ENCODE results near the gene AQP4. TPM values are rescaled to one million over a fixed set of nuclear protein-coding genes. Genes with fewer than 3 reads are reported as not detected.

AQP4 gene
- total RNA-seq, 2 experiments from 2014 or later, result not detected

DNA sequence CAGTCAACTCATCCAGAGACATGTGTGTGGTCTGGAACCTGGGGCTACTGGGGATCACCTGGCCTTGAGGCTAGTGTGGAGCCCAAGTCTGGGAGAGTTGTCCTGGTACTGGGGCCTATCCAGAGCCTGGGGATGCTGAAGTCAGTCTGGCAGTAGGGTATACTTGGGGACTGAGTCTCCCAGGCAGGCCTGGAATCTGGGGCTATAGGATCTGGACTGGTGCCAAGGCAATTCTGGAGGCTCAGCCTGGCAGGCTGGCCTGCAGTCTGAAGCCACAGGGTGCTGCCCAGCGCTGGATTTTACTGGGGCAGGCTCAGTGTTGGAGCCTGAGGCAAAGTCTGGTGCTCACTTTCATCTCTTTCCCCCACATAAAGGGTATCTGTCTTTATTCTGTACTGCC, 46.5 kb downstream of the AQP4 start:
- Mint-ChIP-seq H3K9me3 (peaks cover 17% of the 10 kb centered on the region), H3K27me3 (no peaks in the 10 kb centered on the region), H3K27ac (no peak overlapping the region), H3K4me1 (no peaks in the 10 kb centered on the region), H3K36me3 (ENCODE audit: low read depth) (no peaks in the 10 kb centered on the region), H3K4me3 (no peak overlapping the region)
- no peak for DNase-seq
- CTCF ChIA-PET, result interaction anchor here (0.6 to 1.0 kb wide), 2 partner anchors 9 to 11 kb away, joined by 3 to 5 read pairs; no protein-coding TSS in a partner anchor
- POLR2A ChIA-PET, result no interaction called here

DNA sequence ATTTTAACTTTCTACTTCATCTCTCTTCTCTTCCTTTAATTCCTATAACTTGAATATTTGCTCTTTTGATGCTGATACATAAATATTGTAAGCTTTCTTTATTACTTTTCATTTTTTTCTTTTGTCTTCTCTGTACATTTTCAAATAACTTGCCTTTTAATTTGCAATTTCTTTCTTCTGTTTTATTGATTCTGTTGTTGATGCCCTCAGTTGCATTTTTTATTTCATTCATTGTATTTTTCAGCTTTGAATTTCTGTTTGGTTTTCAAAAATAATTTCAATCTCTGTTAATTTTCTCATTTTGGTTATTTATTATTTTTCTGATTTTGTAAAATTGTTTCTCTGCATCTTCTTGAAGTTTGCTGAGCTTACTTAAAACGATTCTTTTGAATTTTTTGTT, 47.0 kb downstream of the AQP4 start:
- no peak overlapping the region for H3K4me3 Mint-ChIP-seq
- H3K36me3 Mint-ChIP-seq (ENCODE audit: low read depth), result no peaks in the 10 kb centered on the region
- no peaks in the 10 kb centered on the region for H3K4me1 Mint-ChIP-seq
- H3K27ac Mint-ChIP-seq, result no peak overlapping the region
- H3K9me3 Mint-ChIP-seq, result peaks cover 17% of the 10 kb centered on the region
- DNase-seq, result no peak
- POLR2A ChIA-PET, result no interaction called here
- CTCF ChIA-PET, result interaction anchor here (0.6 to 1.0 kb wide), 2 partner anchors 9 to 12 kb away, joined by 3 to 5 read pairs; no protein-coding TSS in a partner anchor
- no peaks in the 10 kb centered on the region for H3K27me3 Mint-ChIP-seq

DNA sequence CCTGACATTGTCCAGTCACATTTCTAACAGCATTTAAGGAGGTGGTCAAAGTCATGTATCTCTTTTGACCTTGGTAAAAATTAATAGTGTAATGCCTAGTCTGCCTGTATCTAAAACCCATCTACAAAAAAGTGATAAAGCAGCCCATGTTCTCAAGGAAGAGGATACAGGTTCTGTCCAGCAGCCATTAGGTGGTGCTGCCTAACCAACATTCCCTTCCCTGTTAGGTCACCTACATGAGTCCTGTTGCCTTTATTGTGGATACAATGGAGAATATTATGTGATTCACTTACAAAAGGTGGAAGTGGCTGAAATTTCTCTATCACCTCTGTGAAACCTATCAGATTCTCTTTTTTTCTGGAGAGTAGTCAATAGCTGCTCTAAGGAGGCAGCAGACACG, 52.5 kb downstream of the AQP4 start:
- no peak overlapping the region for H3K4me3 Mint-ChIP-seq
- no peaks in the 10 kb centered on the region for H3K36me3 Mint-ChIP-seq (ENCODE audit: low read depth)
- DNase-seq, result no peak
- H3K27me3 Mint-ChIP-seq, result no peaks in the 10 kb centered on the region
- ChIA-PET CTCF (no interaction called here), POLR2A (no interaction called here)
- H3K9me3 Mint-ChIP-seq, result peaks cover 10% of the 10 kb centered on the region
- no peaks in the 10 kb centered on the region for H3K4me1 Mint-ChIP-seq
- no peak overlapping the region for H3K27ac Mint-ChIP-seq

- no peaks in the 10 kb centered on the region for H3K36me3 Mint-ChIP-seq (ENCODE audit: low read depth)
- no peak overlapping the region for H3K27ac Mint-ChIP-seq
- POLR2A ChIA-PET, result no interaction called here
- H3K4me3 Mint-ChIP-seq, result no peak overlapping the region
- no peak for DNase-seq
- no peaks in the 10 kb centered on the region for H3K27me3 Mint-ChIP-seq
- CTCF ChIA-PET, result no interaction called here
- H3K4me1 Mint-ChIP-seq, result no peaks in the 10 kb centered on the region
- H3K9me3 Mint-ChIP-seq, result peaks cover 11% of the 10 kb centered on the region
Measured at GRCh38 chr18:26812462-26812861, 53.0 kb downstream of the AQP4 start.

DNA sequence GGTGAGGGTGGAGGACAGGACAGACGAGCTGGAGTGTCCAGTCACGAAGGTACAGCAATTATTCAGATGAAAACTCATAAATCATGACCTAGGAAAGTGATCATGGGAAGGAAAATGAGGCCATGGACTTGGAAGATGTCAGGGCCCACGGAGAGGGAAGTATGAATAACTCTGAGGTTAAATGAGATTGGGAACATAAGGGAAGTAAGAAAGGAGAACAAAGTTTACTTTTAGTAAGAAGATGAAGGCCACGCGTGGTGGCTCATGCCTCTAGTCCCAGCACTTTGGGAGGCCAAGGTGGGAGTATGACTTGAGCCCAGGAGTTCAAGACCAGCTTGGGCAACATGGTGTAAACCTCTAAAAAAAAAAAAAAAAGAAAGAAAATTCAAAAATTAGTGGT, 56.2 kb downstream of the AQP4 start:
- DNase-seq, result no peak
- ChIA-PET CTCF (no interaction called here), POLR2A (no interaction called here)
- Mint-ChIP-seq H3K9me3 (peaks cover 6% of the 10 kb centered on the region), H3K4me3 (no peak overlapping the region), H3K27me3 (no peaks in the 10 kb centered on the region), H3K27ac (no peak overlapping the region), H3K36me3 (ENCODE audit: low read depth) (no peaks in the 10 kb centered on the region), H3K4me1 (no peaks in the 10 kb centered on the region)

DNA sequence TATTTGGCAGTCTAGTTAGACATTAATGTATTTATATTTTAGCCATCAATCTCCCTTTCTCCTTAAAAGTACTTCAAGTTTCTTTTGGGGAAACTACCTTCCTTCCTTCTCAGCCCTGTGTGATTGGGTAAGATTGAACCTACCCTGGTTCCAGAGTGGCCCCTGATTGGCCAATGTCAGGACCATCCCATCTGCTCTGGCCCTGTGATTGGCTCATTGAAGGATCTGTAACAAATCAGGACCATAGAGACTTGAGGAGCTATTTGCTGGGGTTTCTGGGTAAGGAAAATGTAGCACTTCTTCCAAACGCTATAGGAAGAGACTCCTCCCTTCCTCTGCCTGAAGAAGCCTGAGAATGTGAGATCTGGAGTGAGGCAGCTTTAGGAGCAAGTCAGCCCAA, 59.3 kb downstream of the AQP4 start:
- Mint-ChIP-seq H3K4me1 (no peaks in the 10 kb centered on the region), H3K27me3 (no peaks in the 10 kb centered on the region), H3K9me3 (peaks cover 6% of the 10 kb centered on the region), H3K4me3 (no peak overlapping the region), H3K27ac (no peak overlapping the region), H3K36me3 (ENCODE audit: low read depth) (no peaks in the 10 kb centered on the region)
- POLR2A ChIA-PET, result no interaction called here
- DNase-seq, result no peak
- CTCF ChIA-PET, result no interaction called here

DNA sequence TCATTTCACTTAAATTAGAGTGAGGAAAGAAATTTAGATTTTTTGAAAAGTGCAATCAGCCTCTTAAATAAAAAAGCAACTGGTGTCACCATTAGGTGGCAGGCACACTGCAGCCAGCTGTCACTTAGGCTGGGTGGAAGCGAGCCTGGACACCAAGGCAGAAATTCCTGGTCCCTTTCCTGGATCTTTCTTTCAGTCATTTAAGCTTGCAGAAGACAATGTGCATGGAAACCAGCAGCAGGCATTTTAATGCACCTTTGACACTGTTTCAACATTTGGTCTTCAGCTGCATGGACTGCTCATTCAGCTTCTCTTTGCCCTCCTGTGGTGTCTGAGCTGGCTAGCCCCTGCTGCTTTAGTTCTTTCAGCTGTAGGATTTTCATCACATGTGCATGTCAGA, 61.0 kb downstream of the AQP4 start:
- DNase-seq, result no peak
- H3K27me3 Mint-ChIP-seq, result no peaks in the 10 kb centered on the region
- POLR2A ChIA-PET, result no interaction called here

GRCh38 chr18:26803643-26804042, 61.9 kb downstream of the AQP4 start:
- H3K36me3 Mint-ChIP-seq (ENCODE audit: low read depth), result no peaks in the 10 kb centered on the region
- no peak overlapping the region for H3K27ac Mint-ChIP-seq
- H3K4me3 Mint-ChIP-seq, result no peak overlapping the region
- peaks cover 5% of the 10 kb centered on the region for H3K27me3 Mint-ChIP-seq
- CTCF ChIA-PET, result no interaction called here
- H3K4me1 Mint-ChIP-seq, result no peaks in the 10 kb centered on the region
- peaks cover 4% of the 10 kb centered on the region for H3K9me3 Mint-ChIP-seq
- no peak for DNase-seq
- POLR2A ChIA-PET, result no interaction called here

More for the DNA sequence above, 61.0 kb downstream of the AQP4 start:
- CTCF ChIA-PET, result no interaction called here
- H3K9me3 Mint-ChIP-seq, result peaks cover 4% of the 10 kb centered on the region
- no peaks in the 10 kb centered on the region for H3K4me1 Mint-ChIP-seq
- H3K4me3 Mint-ChIP-seq, result no peak overlapping the region
- no peaks in the 10 kb centered on the region for H3K36me3 Mint-ChIP-seq (ENCODE audit: low read depth)
- H3K27ac Mint-ChIP-seq, result no peak overlapping the region

- POLR2A ChIA-PET, result no interaction called here
- CTCF ChIA-PET, result no interaction called here
- Mint-ChIP-seq H3K36me3 (ENCODE audit: low read depth) (no peaks in the 10 kb centered on the region), H3K9me3 (no peaks in the 10 kb centered on the region), H3K27me3 (peaks cover 5% of the 10 kb centered on the region), H3K4me1 (no peaks in the 10 kb centered on the region), H3K4me3 (no peak overlapping the region), H3K27ac (no peak overlapping the region)
- no peak for DNase-seq
Measured at GRCh38 chr18:26802330-26803200, 62.9 kb downstream of the AQP4 start.
